Heart left ventricle (tissue), 16 donors: Measurements from ENCODE around the gene KLHL7. TPM values are rescaled to one million over a fixed set of nuclear protein-coding genes. Genes with fewer than 3 reads are reported as not detected.

Experiments
- ATAC-seq, 4 donors: fragments of 200-7000 bp; cut with Tn5 transposase; one replicate each; pipeline ENCODE4 v1.9.1; 2020 to 2022; ENCODE audit warnings: moderate library complexity in 4 of 4, mild to moderate bottlenecking in 3 of 4, moderate number of reproducible peaks in 1 of 4
- DNase-seq, 5 donors: peaks; one replicate each; pipeline ENCODE4 v3.0.0-alpha.2; 2020
- H3K27ac ChIP-seq, 12 donors: fragments of 200-600 bp; sonication (generic) in 4 of 12; one replicate each; pipeline versions ENCODE4 v1.5.0 to v1.8.0; 2016 to 2022; ENCODE audit warnings: mild to moderate bottlenecking in 2 of 12
- H3K27me3 ChIP-seq, 9 donors: fragments of 200-600 bp; sonication (generic) in 2 of 9; one replicate each; pipeline versions ENCODE4 v1.5.1 to v1.8.0; 2016 to 2022; ENCODE audit warnings: mild to moderate bottlenecking in 3 of 9
- H3K36me3 ChIP-seq, 9 donors: fragments of 200-600 bp; sonication (generic) in 2 of 9; one replicate each; pipeline versions ENCODE4 v1.5.0 to v1.8.0; 2018 to 2022; ENCODE audit warnings: mild to moderate bottlenecking in 2 of 9
- H3K4me1 ChIP-seq, 12 donors: fragments of 200-600 bp; sonication (generic) in 4 of 12; one replicate each; pipeline versions ENCODE4 v1.5.0 to v1.8.0; 2016 to 2022; ENCODE audit warnings: mild to moderate bottlenecking in 3 of 12
- H3K4me3 ChIP-seq, 12 donors: fragments of 200-600 bp; sonication (generic) in 4 of 12; one replicate each; pipeline versions ENCODE4 v1.5.0 to v1.8.0; 2017 to 2022; ENCODE audit warnings: mild to moderate bottlenecking in 9 of 12, moderate library complexity in 4 of 12
- H3K9me3 ChIP-seq, 12 donors: fragments of 200-600 bp; sonication (generic) in 4 of 12; one replicate each; pipeline versions ENCODE4 v1.5.0 to v1.8.0; 2016 to 2022; ENCODE audit warnings: mild to moderate bottlenecking in 1 of 12
- POLR2A ChIP-seq, 2 donors: fragments of 450-650 bp; IDR thresholded peaks; one replicate each; pipeline ENCODE4 v1.6.1; 2017; ENCODE audit warnings: antibody characterized with exemption in 2 of 2, mild to moderate bottlenecking in 2 of 2, moderate library complexity in 2 of 2
- WGBS, 4 donors: extraction: QIAGEN DNeasy Blood & Tissue Kit in 2 of 4; methylation state at CpG; one replicate each; pipeline versions ENCODE4 v1.1.5 to v1.1.7; 2013 to 2018; 5-methylcytosine and 5-hydroxymethylcytosine counted together
- intact Hi-C, 10 donors: fragments of 100-400 bp; cut with DNase I; formaldehyde crosslinking; loops; one replicate each; pipeline versions ENCODE4 v1.11.1 to v1.14.2; 2022
- long read RNA-seq, 3 donors: library from polyadenylated mRNA; unstranded; transcript quantifications; one replicate each; pipeline ENCODE4 v2.0.0, GENCODE V29; 2020 to 2021
- polyA plus RNA-seq, 2 donors: library from polyadenylated mRNA; stranded (reverse); fragments of 200-250 nt; gene quantifications; one replicate each; pipeline ENCODE4 v1.2.3, GENCODE V29; 2013
- total RNA-seq, 9 donors: library from RNA; depleted of rRNA in 2 of 9; stranded (reverse); fragments of >200 nt in 2 of 9; fragmentation: NEBNext Ultra II Directional in 3 of 9; extraction: Animal tissue kit (Norgen Biotek cat#: 25700) in 3 of 9; gene quantifications; one replicate each; pipeline versions ENCODE4 v1.1.0 to v1.2.4, GENCODE V29; 2016 to 2023
- TF ChIP-seq, protein P1 (sequence below), 12 donors: fragments of 200-600 bp; sonication (generic) in 4 of 12; IDR thresholded peaks; one replicate each; pipeline versions ENCODE4 v1.5.0 to v1.8.0; 2018 to 2022; ENCODE audit warnings: antibody characterized with exemption in 12 of 12, mild to moderate bottlenecking in 5 of 12
- donor health status: ischemic (EF 13 %, LVEDD 7.1; RV severe dilation, severe dysfunction).
- donor health status: healthy with polysubstance abuse.
- donor health status: DM: no; HTN: yes; CAD: no.
- donor health status: DM: no; HTN: no; CAD: no.
- donor health status: ischemic (EF 25% LVEDD 6.9; RV normal size, moderate dysfunction).
- donor health status: ischemic (EF 25% LVEDD 5.7; RV mildly dilated, moderate dysfunction).
- donor health status: healthy.
- donor health status: DM: yes; HTN: yes; CAD: no.
- donor health status: ischemic (EF 35%, LVEDD 5.7; RV mildly dilated, moderate dysfunction).
- donor health status: nonischemic (EF 11% LVEDD 7.7; RV severe dilation, severe dysfunction).
- donor health status: DM: yes; HTN: yes; CAD: no.
- donor health status: PGD.
- donor health status: ischemic (EF 29% LVEDD 5.4; RV normal size, mild dysfunction).
- donor health status: nonischemic (EF 23%, LVEDD 6.1; RV moderate dilation, normal function).

KLHL7 gene, protein sequence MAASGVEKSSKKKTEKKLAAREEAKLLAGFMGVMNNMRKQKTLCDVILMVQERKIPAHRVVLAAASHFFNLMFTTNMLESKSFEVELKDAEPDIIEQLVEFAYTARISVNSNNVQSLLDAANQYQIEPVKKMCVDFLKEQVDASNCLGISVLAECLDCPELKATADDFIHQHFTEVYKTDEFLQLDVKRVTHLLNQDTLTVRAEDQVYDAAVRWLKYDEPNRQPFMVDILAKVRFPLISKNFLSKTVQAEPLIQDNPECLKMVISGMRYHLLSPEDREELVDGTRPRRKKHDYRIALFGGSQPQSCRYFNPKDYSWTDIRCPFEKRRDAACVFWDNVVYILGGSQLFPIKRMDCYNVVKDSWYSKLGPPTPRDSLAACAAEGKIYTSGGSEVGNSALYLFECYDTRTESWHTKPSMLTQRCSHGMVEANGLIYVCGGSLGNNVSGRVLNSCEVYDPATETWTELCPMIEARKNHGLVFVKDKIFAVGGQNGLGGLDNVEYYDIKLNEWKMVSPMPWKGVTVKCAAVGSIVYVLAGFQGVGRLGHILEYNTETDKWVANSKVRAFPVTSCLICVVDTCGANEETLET
- total RNA-seq (100 to 1,000 TPM in 8 of 9 donors, 10 to 100 TPM in 1; 63.4 to 159 (median 120) TPM), polyA plus RNA-seq (10 to 100 TPM; 48.0 to 60.7 TPM)
- long read RNA-seq, donor 1, full-length matches to known transcripts, result 358 of 437 reads
- long read RNA-seq, donor 1, partial matches to known transcripts, result 29 of 437 reads
- long read RNA-seq, donor 1, other reads (novel, unspliced or antisense), result 50 of 437 reads
- long read RNA-seq, donor 2, full-length matches to known transcripts, result 454 of 570 reads
- long read RNA-seq, donor 2, partial matches to known transcripts, result 48 of 570 reads
- long read RNA-seq, donor 2, other reads (novel, unspliced or antisense), result 68 of 570 reads
- long read RNA-seq, donor 3, full-length matches to known transcripts, result 238 of 284 reads
- long read RNA-seq, donor 3, partial matches to known transcripts, result 18 of 284 reads
- long read RNA-seq, donor 3, other reads (novel, unspliced or antisense), result 28 of 284 reads

GRCh38 chr7:23105644-23106056, at the start of gene KLHL7:
TSS of gene KLHL7 (plus strand) at chr7:23105785. CDS start at chr7:23106027, 242 bp downstream.
- DNase-seq, result peak; percentile 96 to 99 (median 97)
- Histone ChIP-seq H3K9me3 (peaks cover 0 to 11% (median 0%) of the 10 kb centered on the region in 12 donors), H3K27ac (peak within 1 kb of the TSS; percentile 89 to 97 (median 92)), H3K36me3 (no peaks in the 10 kb centered on the region), H3K4me3 (peak within 1 kb of the TSS; percentile 70 to 100 (median 90)), H3K4me1 (peaks cover 0 to 44% (median 25%) of the 10 kb centered on the region in 12 donors), H3K27me3 (no peaks in the 10 kb centered on the region)
- TF ChIP-seq POLR2A (IDR thresholded peaks at IDR 0.05), result peak; percentile 56 to 97
- TF ChIP-seq, protein P1, sequence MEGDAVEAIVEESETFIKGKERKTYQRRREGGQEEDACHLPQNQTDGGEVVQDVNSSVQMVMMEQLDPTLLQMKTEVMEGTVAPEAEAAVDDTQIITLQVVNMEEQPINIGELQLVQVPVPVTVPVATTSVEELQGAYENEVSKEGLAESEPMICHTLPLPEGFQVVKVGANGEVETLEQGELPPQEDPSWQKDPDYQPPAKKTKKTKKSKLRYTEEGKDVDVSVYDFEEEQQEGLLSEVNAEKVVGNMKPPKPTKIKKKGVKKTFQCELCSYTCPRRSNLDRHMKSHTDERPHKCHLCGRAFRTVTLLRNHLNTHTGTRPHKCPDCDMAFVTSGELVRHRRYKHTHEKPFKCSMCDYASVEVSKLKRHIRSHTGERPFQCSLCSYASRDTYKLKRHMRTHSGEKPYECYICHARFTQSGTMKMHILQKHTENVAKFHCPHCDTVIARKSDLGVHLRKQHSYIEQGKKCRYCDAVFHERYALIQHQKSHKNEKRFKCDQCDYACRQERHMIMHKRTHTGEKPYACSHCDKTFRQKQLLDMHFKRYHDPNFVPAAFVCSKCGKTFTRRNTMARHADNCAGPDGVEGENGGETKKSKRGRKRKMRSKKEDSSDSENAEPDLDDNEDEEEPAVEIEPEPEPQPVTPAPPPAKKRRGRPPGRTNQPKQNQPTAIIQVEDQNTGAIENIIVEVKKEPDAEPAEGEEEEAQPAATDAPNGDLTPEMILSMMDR (IDR thresholded peaks at IDR 0.05), result no peak
- 0 to 1% (median 0%) methylated on average over 8 to 40 of the region's 40 CpGs for WGBS, 4 donors
- intact Hi-C loops, result loop anchor here (1.0 to 10.0 kb wide), 10 partner anchors 42 to 189 kb away; partner anchors contain the start of genes NUP42 (in 6 of the 10), GPNMB (in 3 of the 10) and MALSU1 (in 1 of the 10)
- peak; percentile 97 to 99 (median 98) for ATAC-seq

GRCh38 chr7:23058408-23059096, 47.0 kb upstream of the KLHL7 start:
- ATAC-seq, result no peak
- no peak for DNase-seq
- no peak for TF ChIP-seq POLR2A (IDR thresholded peaks at IDR 0.05)
- TF ChIP-seq, protein P1 (IDR thresholded peaks at IDR 0.05), result no peak

DNA sequence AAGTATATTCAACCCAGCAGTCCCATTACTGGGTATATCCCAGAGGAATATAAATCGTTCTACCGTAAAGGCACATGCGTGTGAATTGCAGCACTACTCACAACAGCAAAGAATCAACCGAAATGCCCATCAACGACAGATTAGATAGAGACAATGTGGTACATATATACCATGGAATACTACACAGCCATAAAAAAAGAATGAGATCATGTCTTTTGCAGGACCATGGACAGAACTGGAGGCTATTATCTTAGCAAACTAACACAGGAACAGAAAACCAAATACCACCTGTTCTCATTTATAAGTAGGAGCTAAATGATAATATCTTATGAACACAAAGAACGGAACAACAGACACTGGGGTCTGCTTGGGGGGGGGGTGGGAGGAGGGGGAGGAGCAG, 44.3 kb upstream of the KLHL7 start:
- H3K27me3 ChIP-seq, result no peaks in the 10 kb centered on the region
- intact Hi-C loops, result no loop called here
- H3K4me1 ChIP-seq, result peaks cover 0 to 7% (median 0%) of the 10 kb centered on the region in 12 donors
- no peak for ATAC-seq
- TF ChIP-seq POLR2A (IDR thresholded peaks at IDR 0.05), result no peak
- TF ChIP-seq, protein P1 (IDR thresholded peaks at IDR 0.05), result no peak
- no peaks in the 10 kb centered on the region for H3K9me3 ChIP-seq
- no peaks in the 10 kb centered on the region for H3K36me3 ChIP-seq
- H3K4me3 ChIP-seq, result no peak overlapping the region
- WGBS, 4 donors, result 78 to 96% (median 95%) methylated on average over 5 to 6 of the region's 6 CpGs
- H3K27ac ChIP-seq, result no peak overlapping the region
- DNase-seq, result no peak

More at GRCh38 chr7:23058408-23059096, 47.0 kb upstream of the KLHL7 start:
- H3K4me1 ChIP-seq, result peaks cover 0 to 4% (median 0%) of the 10 kb centered on the region in 12 donors
- H3K27me3 ChIP-seq, result no peaks in the 10 kb centered on the region
- intact Hi-C loops, result loop anchor here (5.0 to 10.0 kb wide), 12 partner anchors 41 to 951 kb away; partner anchors contain the start of genes IL6 (in 7 of the 10) and TOMM7 (in 4 of the 10)
- H3K4me3 ChIP-seq, result no peak overlapping the region
- H3K9me3 ChIP-seq, result no peaks in the 10 kb centered on the region
- H3K36me3 ChIP-seq, result no peaks in the 10 kb centered on the region
- WGBS, 4 donors, result 37 to 47% (median 44%) methylated on average over 6 of the region's 6 CpGs
- H3K27ac ChIP-seq, result no peak overlapping the region
